SU-DHL-6 (cell line): ENCODE data around the gene TMEM115.

Experiments
- EZH2phosphoT487 ChIP-seq: fragments of 200-600 bp; sonication (generic), shearing (Covaris generic); conservative IDR thresholded peaks from 2 replicates; pipeline ENCODE4 v1.6.1; 2018; ENCODE audit warnings: mild to moderate bottlenecking, antibody characterized with exemption, low read length, moderate library complexity, mixed read lengths
- TF ChIP-seq, protein P1 (sequence below): fragments of 200-600 bp; sonication (generic); IDR thresholded peaks from one replicate; pipeline ENCODE4 v1.5.1; 2017; ENCODE audit warnings: antibody characterized with exemption, mild to moderate bottlenecking, low read length, moderate library complexity; ENCODE audit not compliant: insufficient read depth, poor library complexity, severe bottlenecking

- TF ChIP-seq, protein P1, sequence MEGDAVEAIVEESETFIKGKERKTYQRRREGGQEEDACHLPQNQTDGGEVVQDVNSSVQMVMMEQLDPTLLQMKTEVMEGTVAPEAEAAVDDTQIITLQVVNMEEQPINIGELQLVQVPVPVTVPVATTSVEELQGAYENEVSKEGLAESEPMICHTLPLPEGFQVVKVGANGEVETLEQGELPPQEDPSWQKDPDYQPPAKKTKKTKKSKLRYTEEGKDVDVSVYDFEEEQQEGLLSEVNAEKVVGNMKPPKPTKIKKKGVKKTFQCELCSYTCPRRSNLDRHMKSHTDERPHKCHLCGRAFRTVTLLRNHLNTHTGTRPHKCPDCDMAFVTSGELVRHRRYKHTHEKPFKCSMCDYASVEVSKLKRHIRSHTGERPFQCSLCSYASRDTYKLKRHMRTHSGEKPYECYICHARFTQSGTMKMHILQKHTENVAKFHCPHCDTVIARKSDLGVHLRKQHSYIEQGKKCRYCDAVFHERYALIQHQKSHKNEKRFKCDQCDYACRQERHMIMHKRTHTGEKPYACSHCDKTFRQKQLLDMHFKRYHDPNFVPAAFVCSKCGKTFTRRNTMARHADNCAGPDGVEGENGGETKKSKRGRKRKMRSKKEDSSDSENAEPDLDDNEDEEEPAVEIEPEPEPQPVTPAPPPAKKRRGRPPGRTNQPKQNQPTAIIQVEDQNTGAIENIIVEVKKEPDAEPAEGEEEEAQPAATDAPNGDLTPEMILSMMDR: no peak
- TF ChIP-seq EZH2phosphoT487: no peak
These were observed 20.4 kb downstream of the TMEM115 start for GRCh38 chr3:50338965-50339364.
